Keratinocyte (primary cell): ENCODE results near the gene PROM1. TPM values are rescaled to one million over a fixed set of nuclear protein-coding genes. Genes with fewer than 3 reads are reported as not detected.
A peak's percentile ranks its signal among the peaks of the same experiment; 100 is the strongest.

Experiments used
- DNase-seq: peaks from one replicate; pipeline ENCODE4 v3.0.0-alpha.2; 2011; ENCODE audit warnings: low read depth, missing footprints, low spot score
- FAIRE-seq: peaks from 2 replicates; lab custom pipeline; 2011; peaks lifted over from hg19 to GRCh38; lab: Jason Lieb, UNC
- H2AFZ ChIP-seq: 2 replicates; pipeline ENCODE4 v1.6.0; 2012; ENCODE audit warnings: low read length, control low read depth, inconsistent platforms; ENCODE audit not compliant: control insufficient read depth
- H3K27ac ChIP-seq: 2 replicates; pipeline ENCODE4 v1.5.1; 2011; ENCODE audit warnings: low read length; ENCODE audit not compliant: control insufficient read depth, insufficient read depth
- H3K27me3 ChIP-seq: 3 replicates; pipeline ENCODE4 v1.6.0; 2011; ENCODE audit warnings: low read length; ENCODE audit not compliant: control insufficient read depth, insufficient read depth; ENCODE audit errors: extremely low read depth
- H3K36me3 ChIP-seq, 2 experiments: 2 replicates in 1 of 2; 3 replicates in 1 of 2; pipeline ENCODE4 v1.5.1; 2011; ENCODE audit warnings: low read length in 2 of 2, mild to moderate bottlenecking in 1 of 2; ENCODE audit not compliant: control insufficient read depth in 2 of 2, insufficient read depth in 2 of 2; ENCODE audit errors: extremely low read depth in 1 of 2
- H3K4me1 ChIP-seq: 3 replicates; pipeline ENCODE4 v1.5.1; 2011; ENCODE audit warnings: low read length; ENCODE audit not compliant: control insufficient read depth, insufficient read depth; ENCODE audit errors: extremely low read depth
- H3K4me2 ChIP-seq: 3 replicates; pipeline ENCODE4 v1.6.0; 2011; ENCODE audit warnings: low read depth, low read length; ENCODE audit not compliant: control insufficient read depth, insufficient read depth; ENCODE audit errors: extremely low read depth
- H3K4me3 ChIP-seq, 3 experiments: fragments of 200-600 bp in 1 of 3; sonication (generic) in 1 of 3; 2 replicates in 2 of 3; 3 replicates in 1 of 3; pipeline ENCODE4 v1.5.1; 2011 to 2016; ENCODE audit warnings: low read length in 3 of 3, mild to moderate bottlenecking in 3 of 3, control low read depth in 2 of 3, inconsistent platforms in 1 of 3, low read depth in 1 of 3, mixed read lengths in 1 of 3, mixed run types in 1 of 3, moderate library complexity in 1 of 3; ENCODE audit not compliant: control insufficient read depth in 2 of 3, insufficient read depth in 2 of 3; ENCODE audit errors: extremely low read depth in 1 of 3
- H3K79me2 ChIP-seq: 2 replicates; pipeline ENCODE4 v1.6.0; 2012; ENCODE audit warnings: low read length; ENCODE audit not compliant: control insufficient read depth, insufficient read depth
- H3K9ac ChIP-seq: 3 replicates; pipeline ENCODE4 v1.6.0; 2011; ENCODE audit warnings: low read length; ENCODE audit not compliant: control insufficient read depth, insufficient read depth; ENCODE audit errors: extremely low read depth
- H3K9me1 ChIP-seq: 3 replicates; pipeline ENCODE4 v1.6.0; 2011; ENCODE audit warnings: low read length; ENCODE audit not compliant: control insufficient read depth, insufficient read depth; ENCODE audit errors: extremely low read depth
- H3K9me3 ChIP-seq: 2 replicates; pipeline ENCODE4 v1.5.1; 2012; ENCODE audit warnings: low read depth, low read length; ENCODE audit not compliant: control insufficient read depth
- H4K20me1 ChIP-seq: 3 replicates; pipeline ENCODE4 v1.6.0; 2011; ENCODE audit warnings: low read length; ENCODE audit not compliant: control insufficient read depth, insufficient read depth; ENCODE audit errors: extremely low read depth
- EZH2 ChIP-seq: IDR thresholded peaks from one replicate; pipeline ENCODE4 v1.6.1; 2012; ENCODE audit warnings: inconsistent platforms, mild to moderate bottlenecking, low read length, moderate library complexity
- dilution Hi-C: fragments of 300-500 bp; cut with MboI; formaldehyde crosslinking; loops from one replicate; pipeline ENCODE4 v1.7.0; 2020; ENCODE audit warnings: low sequenced_read_pairs; ENCODE audit not compliant: extremely low pct_ligation_motif_present
- polyA plus RNA-seq, 5 experiments: library from polyadenylated mRNA; depleted of rRNA in 3 of 5; stranded (reverse) in 3 of 5; stranded (forward) in 1 of 5; unstranded in 1 of 5; fragments of >200 nt; gene quantifications; 1 replicate in 1 of 5; 2 replicates in 3 of 5; 3 replicates in 1 of 5; pipeline versions ENCODE4 v1.2.1 to v1.2.3, GENCODE V29; 2011 to 2012; ENCODE audit warnings: missing spikeins in 2 of 5, low read depth in 1 of 5, low replicate concordance in 1 of 5
- TF ChIP-seq, protein P1 (sequence below), 3 experiments: IDR thresholded peaks in 1 of 3; conservative IDR thresholded peaks in 1 of 3; optimal IDR thresholded peaks in 1 of 3; 2 replicates in 2 of 3; 3 replicates in 1 of 3; pipeline versions ENCODE3 to v1.5.1; 2011; ENCODE audit warnings: low read length in 3 of 3, mild to moderate bottlenecking in 3 of 3, moderate library complexity in 2 of 3, control low read depth in 1 of 3, inconsistent platforms in 1 of 3; ENCODE audit not compliant: insufficient read depth in 2 of 3; ENCODE audit errors: extremely low read depth in 1 of 3

Gene PROM1
- polyA plus RNA-seq, 1 donor (not counting 4 experiments of a cell fraction or from before 2014, with no cell fraction given) = not detected

DNA sequence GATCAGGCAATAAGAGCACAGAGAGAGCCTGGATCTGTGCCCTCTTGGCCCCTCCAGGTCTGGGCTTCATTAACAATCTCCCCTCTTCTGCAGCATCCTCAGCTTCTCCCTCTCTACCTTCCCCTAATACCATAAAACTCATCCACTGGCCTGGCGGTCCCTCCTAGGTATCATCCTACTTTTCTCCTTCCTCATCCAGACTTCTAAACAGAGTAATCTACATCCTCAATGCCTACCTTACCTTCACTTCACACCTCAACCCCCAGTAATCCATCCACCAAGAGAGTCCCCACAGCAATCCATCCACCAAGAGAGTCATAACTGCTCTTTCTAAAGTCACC is 162.3 kb downstream of the PROM1 start:
- no peak for FAIRE-seq
- H3K27ac ChIP-seq = peak overlapping the region; percentile 84
- no peaks in the 10 kb centered on the region for H3K9me3 ChIP-seq
- peak overlapping the region; percentile 3 for H3K4me2 ChIP-seq
- no peaks in the 10 kb centered on the region for H3K9me1 ChIP-seq
- no peaks in the 10 kb centered on the region for H3K79me2 ChIP-seq
- H3K4me3 ChIP-seq = no peak overlapping the region
- H3K4me1 ChIP-seq = peaks cover 59% of the 10 kb centered on the region
- no peaks in the 10 kb centered on the region for H4K20me1 ChIP-seq
- no peaks in the 10 kb centered on the region for H3K27me3 ChIP-seq
- dilution Hi-C loops = no loop called here
- H2AFZ ChIP-seq = no peak overlapping the region
- no peak for DNase-seq
- peaks cover 2 to 8% of the 10 kb centered on the region in 2 experiments for H3K36me3 ChIP-seq
- H3K9ac ChIP-seq = no peak overlapping the region
- TF ChIP-seq, protein P1, sequence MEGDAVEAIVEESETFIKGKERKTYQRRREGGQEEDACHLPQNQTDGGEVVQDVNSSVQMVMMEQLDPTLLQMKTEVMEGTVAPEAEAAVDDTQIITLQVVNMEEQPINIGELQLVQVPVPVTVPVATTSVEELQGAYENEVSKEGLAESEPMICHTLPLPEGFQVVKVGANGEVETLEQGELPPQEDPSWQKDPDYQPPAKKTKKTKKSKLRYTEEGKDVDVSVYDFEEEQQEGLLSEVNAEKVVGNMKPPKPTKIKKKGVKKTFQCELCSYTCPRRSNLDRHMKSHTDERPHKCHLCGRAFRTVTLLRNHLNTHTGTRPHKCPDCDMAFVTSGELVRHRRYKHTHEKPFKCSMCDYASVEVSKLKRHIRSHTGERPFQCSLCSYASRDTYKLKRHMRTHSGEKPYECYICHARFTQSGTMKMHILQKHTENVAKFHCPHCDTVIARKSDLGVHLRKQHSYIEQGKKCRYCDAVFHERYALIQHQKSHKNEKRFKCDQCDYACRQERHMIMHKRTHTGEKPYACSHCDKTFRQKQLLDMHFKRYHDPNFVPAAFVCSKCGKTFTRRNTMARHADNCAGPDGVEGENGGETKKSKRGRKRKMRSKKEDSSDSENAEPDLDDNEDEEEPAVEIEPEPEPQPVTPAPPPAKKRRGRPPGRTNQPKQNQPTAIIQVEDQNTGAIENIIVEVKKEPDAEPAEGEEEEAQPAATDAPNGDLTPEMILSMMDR (optimal IDR thresholded peaks at IDR 0.05 in 1 of 3, IDR thresholded peaks at IDR 0.05 in 1 of 3, conservative IDR thresholded peaks at IDR 0.05 in 1 of 3; ENCODE audit: extremely low read depth in 1 of 3, insufficient read depth in 2 of 3, low read length in 3 of 3) = no peak
- no peak for TF ChIP-seq EZH2

DNA sequence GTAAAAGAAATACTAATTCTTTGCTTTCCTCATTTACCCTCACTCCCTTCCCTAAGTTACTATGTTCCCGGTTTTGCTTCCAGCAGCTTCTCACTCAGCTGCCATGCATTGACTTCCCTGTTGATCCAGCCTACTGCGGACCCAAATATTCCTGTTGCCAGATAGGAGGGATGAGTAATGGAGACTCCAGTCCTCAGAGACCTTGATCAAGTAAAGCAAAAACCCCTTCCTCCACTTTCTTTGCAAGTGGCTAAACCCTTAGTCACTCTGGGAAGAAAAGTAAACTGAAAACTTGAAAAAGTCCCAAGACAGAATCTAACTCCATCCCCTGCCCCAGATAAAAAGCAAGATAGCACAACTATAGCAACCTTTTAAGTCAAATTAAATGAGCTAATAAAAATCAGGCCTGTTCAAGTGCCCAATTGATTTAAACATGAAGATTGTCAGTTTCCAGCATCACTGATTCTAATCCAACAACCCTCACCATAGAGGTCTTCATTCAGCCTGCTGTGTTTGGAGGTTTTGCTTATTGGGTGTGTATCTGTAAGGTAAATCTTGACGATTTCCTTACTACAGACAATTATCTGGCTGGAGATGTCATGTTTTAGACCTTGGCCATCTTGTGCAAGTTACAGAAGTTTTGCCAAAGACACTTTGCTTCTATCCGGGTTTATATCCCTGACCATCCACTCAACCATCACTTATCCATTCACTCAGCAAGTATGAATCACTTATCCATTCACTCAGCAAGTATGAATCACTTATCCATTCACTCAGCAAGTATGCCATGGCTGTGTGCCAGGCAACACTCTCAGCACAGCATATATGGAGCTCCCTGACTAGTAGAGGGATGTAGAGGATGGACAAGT is 162.9 kb downstream of the PROM1 start:
- Histone ChIP-seq H3K4me2 (peak overlapping the region; percentile 81), H4K20me1 (no peaks in the 10 kb centered on the region), H3K79me2 (no peaks in the 10 kb centered on the region), H3K4me1 (peaks cover 59% of the 10 kb centered on the region), H3K36me3 (peaks cover 2 to 8% of the 10 kb centered on the region in 2 experiments), H3K27ac (peak overlapping the region; percentile 84), H3K9me1 (no peaks in the 10 kb centered on the region), H3K9ac (peak overlapping the region; percentile 40), H2AFZ (no peak overlapping the region), H3K27me3 (no peaks in the 10 kb centered on the region), H3K4me3 (no peak overlapping the region), H3K9me3 (no peaks in the 10 kb centered on the region)
- TF ChIP-seq, protein P1 (optimal IDR thresholded peaks at IDR 0.05 in 1 of 3, IDR thresholded peaks at IDR 0.05 in 1 of 3, conservative IDR thresholded peaks at IDR 0.05 in 1 of 3; ENCODE audit: extremely low read depth in 1 of 3, insufficient read depth in 2 of 3, low read length in 3 of 3) = no peak
- no peak for TF ChIP-seq EZH2
- dilution Hi-C loops = no loop called here
- DNase-seq (peak; percentile 93), FAIRE-seq (peak; percentile 100)
